ENCODE data around the gene TBC1D10A. TPM values are rescaled to one million over a fixed set of nuclear protein-coding genes. Genes with fewer than 3 reads are reported as not detected.
"Not testable (repeated sequence)": the region's sequence is repeated elsewhere in the genome, so short reads cannot be mapped to it uniquely, and the experiment has no call there.

The TBC1D10A gene
- total RNA-seq, 1 donor from 2014 or later: 51.8 TPM

DNA sequence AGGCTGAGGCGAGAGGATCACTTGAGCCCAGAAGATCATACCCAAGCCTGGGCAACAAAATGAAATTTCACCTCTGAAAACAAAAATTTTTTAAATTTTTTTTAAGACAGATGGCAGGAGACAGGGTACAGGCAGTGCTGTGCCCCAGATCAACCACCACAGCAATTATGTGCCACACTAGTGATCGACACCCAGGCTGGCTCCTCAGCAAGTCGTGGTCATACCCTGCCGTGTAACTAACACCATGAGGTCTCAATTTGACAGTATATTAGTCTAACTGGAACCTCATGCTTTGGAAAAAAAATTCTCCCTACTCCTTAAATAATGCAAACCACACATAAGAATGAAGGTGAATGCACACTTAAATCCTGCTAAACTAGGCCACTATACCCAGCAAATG lies 21.7 kb upstream of the TBC1D10A start:
- intact Hi-C loops (cut with micrococcal nuclease): no loop called here

DNA sequence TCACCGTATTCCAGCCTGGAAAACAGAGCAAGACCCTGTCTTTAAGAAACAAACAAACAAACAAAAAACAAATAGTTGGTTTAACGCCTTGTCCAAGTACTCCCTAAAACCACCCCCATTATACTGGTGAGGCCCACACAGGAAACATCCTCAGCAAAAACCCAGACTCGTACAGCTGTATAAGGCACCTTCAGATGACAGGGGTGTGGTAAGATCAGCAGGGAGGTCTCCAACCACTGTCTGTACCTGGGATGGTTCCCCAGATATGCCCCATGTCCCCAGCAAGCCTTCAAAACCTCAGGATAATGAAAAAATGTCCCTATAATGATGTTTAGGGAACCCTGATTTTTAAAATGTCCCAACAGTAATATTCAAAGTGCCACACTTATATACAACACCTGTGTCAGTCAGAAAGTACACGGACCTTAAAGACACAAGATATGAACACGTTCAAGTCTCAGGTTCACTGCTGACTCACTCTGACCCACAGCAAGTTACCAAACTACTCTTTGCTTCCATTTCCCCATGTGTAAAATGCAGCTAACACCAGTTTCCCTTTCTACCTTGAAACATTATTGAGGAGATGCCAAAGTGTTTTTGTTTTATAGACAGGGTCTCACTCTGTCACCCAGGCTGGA lies 20.6 kb upstream of the TBC1D10A start:
- intact Hi-C loops (cut with micrococcal nuclease): no loop called here

DNA sequence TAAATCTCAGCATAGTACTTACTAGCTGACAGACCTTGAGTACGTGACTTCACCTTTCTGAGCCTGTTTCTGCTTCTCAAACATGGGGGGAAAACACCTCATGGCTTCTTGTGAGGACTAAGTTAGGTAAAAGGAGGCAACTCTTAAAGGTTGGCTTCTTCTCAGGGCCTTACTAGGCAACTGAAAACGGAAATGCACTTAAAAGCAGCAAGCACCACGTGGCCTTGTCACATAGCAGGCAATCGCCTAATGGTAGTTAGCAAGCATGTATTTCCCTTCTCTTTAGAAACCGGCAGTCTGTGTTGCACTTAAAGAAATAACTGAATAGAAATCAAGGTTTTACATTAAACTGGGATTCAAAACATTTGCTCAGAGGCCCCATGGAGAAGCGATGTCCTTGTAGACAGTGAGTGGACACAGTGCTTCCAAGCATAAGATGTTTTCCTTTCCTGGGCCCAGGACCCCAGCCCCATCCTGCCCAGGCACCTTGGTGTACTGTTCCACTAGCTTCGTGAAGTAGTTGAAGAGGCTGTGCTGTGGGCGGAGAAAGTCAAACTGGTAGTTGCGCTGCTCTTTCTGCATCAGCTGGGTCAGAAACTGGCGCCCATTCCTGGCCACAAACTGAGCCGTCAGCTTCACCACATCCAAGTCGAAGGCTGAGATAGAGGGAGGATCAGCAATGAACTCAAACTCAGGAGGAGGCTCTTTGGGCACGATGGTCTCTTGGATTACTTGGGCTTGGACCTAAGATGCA lies 17.9 kb upstream of the TBC1D10A start:
- intact Hi-C loops (cut with micrococcal nuclease): no loop called here

DNA sequence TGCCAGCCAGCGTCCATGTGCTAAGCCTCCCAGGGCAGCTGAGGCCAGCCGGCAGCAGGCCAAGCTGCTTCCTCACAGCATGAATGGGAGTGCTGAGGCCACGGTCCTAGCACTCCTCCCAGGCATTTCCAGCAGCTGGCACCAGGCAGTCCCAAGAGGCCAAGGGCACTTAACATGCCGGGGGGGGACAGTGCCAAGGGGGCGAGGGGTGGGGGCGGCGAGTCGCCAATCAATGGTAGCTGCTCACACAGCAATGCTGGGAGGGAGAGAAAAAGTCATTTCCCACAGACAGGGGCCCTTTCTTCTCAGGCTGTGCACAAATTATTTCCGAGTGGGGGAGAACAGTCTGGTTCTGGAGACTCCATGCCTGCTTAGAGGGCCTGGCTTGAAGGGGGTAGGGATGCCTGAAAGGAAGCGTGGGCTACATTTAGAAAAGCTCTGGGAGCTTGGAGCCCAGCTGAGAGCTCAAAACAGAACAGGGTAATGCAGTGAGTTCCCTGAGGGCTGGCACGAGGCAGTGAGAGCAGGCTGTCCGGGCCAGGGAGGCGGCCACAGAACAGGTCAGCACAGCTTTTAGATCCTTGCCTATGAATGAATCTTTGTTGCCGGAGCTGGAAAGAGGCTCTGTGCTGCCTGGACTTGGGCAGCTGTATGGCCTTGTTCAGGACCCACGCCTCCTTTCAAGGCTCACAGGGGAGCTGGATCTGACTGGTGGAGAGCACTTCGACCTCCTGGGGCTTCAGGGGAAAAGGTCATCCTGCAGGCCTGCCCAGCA lies 14.4 kb upstream of the TBC1D10A start:
- intact Hi-C loops (cut with micrococcal nuclease): no loop called here

DNA sequence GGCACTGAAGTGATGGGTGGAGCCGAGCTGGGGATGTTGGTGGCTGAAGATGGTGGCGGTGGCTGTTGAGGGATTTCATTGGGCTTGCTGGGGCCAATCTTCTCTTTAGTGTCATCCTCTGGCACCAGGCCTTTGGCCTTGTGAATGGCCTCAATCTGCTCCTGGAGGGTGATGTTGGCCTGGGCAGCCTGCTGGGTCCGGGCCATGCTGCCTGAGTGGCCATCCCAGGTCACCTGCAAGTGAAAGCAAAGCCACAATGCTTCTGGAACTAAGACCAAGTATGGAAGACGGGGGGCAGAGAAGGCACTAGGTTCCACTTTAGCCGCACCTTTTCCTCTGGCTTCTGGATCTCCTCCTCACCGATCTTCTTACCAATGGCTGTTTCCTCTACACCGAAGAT lies 12.1 kb upstream of the TBC1D10A start:
- intact Hi-C loops (cut with micrococcal nuclease): no loop called here

DNA sequence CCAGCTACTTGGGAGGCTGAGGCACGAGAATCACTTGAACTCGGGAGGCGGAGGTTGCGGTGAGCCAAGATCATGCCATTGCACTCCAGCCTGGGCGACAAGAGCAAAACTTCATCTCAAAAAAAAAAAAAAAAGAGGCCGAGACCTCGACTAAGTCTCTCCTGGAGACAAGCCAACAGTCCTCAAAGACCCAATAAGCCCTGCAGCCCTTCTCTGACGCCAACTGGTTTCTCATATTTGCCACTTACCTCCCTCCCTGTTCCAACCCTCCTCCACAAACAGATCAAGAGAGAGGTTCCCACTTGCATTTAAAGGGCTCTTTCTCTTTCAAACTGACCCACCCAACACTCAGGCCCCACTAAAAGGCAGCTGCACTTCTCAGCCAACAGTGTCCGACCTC lies 11.6 kb upstream of the TBC1D10A start:
- intact Hi-C loops (cut with micrococcal nuclease): not testable (repeated sequence)

DNA sequence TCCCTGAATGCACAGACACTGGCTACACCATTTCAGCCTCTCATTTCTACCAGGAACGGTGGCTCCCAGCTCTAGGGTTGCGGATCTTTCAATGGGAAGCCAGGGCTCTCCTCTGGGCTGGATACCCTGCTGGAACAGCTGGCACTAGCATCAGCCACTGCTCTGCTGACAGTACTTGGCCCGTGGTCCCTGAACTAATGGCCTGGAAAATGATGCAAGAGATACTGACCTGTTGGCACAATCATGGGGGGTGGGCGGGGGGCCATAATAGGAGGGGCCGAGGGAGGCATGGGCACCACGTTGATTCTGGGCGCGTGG lies 10.7 kb upstream of the TBC1D10A start:
- intact Hi-C loops (cut with micrococcal nuclease): no loop called here

DNA sequence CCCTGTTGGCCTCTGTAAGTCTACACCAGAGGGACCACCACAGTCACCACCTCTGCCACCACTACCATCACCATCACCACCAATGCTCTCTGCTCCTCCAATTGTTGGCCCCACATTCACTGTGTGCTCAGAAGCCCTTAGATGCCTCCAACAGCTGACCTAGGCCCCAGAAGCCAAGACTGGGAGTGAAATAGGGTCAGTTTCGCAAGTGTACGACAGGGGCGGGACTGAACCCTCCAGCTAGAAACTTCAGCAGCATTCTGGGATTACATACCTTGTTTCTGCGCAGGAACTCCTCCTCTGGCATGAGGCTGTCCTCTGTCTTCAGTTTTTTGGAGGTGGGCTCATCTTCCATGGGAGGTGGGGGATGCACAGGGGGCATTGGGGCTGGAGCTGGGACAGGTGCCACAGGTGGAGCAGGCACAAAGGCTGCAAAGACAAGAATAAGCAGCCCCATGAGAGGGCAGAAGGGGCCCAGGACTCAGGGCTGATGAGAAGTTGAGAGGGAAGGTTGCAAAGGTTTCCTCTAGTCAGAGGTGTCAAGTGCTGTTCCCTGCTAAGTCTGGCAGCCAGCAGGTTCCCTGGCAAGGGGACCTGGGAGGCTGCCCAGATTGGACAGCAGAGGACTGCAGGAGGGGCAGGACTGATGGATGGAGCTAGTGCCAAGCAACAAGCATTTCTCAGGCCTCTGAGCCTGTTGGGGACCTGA lies 10.2 kb upstream of the TBC1D10A start:
- intact Hi-C loops (cut with micrococcal nuclease): no loop called here

DNA sequence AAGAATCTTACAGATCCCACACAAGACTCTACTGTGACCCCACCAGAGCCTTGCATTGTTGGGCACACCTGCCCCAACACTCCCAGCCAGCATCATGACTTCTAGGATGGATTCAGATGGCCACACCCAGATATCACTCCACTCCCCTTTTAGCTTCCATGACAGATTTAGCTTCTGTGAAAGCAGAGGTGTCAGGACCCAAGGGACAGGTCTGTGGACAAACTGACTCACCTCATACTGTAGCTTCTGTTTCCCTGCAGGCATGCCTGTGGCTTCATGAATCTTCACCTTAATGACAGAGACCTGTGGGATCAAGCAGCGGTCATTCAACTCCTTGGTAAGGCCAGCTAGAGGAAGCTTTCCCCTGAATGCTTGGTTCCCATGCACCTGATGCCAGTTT lies 8.5 kb upstream of the TBC1D10A start:
- intact Hi-C loops (cut with micrococcal nuclease): no loop called here

DNA sequence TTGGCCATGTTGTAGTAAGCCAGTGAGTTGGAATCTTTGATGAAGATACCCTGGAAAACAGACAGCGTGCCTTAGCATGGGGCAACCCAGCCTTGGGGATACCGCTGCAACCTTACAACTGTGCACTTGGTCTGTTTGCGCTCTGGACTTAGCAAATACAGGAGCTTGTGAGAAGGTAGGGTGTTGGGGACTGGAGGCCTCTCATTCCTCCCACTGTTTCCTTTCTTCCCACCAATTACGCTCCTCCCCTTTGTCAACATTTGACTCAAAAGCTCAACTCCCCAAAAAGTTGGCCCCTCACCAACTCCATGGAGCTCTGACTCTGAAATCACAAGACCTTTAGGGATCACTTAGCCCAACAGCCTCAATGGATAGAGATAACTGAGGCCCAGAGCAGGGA lies 7.9 kb upstream of the TBC1D10A start:
- intact Hi-C loops (cut with micrococcal nuclease): no loop called here

DNA sequence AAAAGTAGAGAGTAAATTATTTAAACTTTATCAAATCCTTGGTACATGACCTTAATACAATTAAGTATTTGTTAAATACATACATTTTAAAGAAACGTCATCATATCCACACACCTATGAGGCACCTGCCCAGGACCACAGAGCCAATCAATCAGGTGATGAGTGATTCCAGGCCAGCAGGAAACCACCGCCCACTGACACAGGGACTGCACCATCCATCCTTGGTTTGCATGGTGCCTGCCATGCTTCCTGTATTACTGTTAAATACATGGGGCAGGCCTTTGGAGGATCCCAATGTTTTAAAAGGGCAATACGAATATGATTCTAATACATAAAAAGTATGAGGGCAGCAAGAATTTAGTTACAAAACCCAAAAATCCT lies 7.0 kb upstream of the TBC1D10A start:
- intact Hi-C loops (cut with micrococcal nuclease): no loop called here

DNA sequence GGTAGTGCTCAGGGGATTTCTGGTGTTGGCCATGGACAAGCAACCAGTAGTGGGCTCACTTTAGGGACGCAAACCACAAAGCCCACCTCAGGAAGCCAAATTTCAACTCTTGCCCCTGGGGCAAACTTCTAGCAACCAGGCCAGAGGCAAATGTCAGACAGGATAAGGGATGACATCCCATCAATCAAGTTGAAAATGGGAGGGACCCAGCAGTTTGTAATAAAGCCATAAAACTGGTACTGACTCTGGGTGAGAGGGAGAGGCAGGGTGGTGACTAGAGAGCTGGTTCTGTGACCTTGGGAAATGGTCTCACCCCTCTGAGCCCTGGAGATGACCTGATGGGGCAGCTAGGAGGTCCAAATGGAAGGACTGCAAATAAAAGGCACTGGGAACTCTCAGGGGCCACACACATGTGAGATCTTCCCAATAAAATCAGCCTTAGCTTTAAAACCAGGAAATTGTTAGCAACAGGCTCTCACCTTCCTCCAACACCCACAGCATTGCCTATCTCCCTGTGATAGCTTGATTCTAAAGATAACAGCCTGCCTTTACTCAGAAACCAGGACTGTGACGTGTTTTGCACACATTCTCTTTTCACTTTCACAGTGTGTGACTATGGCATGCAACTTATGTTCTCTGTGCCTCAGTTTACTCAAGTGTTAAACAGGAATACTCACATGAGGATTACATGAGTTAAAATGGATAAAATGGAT lies 6.4 kb upstream of the TBC1D10A start:
- intact Hi-C loops (cut with micrococcal nuclease): no loop called here

DNA sequence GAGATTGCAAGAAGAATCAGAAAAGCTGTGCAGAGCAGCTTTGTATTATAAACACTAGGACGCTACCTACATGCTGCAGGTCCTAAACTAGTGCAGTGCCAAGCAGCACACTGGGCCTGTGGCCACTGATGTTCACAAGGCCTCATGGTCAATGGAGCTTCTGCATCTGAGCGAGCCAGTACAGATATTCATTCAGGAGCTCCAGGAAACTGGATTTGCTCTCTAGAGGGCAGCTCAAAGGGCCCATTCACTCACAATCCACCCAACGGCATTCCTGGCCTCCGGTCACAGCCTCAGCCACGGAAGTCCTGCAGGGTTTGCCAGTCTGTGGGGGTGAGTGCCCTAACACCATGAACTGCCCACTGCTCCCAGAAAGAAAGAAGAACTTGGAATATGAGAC lies 5.8 kb upstream of the TBC1D10A start:
- intact Hi-C loops (cut with micrococcal nuclease): no loop called here

DNA sequence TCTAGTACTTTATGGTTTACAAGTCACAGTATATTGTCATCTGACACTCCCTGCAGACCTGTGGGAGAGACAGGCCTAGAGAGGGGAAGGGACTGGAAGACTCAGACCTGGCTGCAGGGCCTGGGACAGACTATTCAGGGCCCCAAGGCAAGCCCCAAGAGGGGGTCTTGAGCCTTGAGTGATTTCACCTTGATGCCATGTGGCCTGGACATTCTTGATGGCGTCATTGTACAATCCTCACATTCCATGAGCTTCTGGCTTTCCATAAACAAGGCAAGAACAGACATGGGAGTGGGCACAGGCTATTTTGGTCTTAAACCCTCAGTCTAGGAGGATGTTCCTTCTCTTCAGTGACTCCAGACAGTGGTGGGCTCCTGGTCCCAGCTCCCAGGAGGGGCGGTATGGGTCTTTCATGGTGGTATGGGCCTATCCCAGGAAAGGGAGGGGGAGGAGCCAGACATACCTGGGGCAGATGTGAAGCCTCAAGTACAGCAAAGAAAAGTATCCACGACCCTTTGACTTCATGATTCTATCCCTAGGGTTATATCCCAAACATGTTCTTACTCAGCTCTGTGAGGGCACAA lies 1.8 kb upstream of the TBC1D10A start:
- intact Hi-C loops (cut with micrococcal nuclease): no loop called here

DNA sequence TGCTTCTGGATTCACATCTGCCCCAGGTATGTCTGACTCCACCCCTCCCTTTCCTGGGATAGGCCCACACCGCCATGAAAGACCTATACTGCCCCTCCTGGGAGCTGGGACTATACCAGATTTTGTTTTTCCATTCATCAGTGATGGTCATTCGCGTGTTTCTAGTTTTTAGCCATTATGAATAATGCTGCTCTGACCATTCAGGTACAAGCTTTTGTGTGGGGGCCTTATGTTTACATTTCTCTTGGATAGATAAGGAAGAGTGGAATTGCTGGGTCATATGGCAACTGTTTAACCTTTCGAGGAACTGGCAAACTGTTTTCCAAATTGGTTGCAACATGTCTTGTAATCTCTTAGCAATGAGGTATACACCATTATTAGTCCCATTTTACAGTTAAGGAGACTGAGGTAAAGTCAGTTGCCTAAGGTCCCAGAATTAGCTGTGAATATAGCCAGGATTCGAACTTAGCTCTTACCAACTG lies 1.2 kb upstream of the TBC1D10A start:
- intact Hi-C loops (cut with micrococcal nuclease): loop anchor here (1.0 to 2.0 kb wide), 6 partner anchors 28 to 773 kb away; partner anchors contain the start of genes CASTOR1, MTMR3 and SF3A1

DNA sequence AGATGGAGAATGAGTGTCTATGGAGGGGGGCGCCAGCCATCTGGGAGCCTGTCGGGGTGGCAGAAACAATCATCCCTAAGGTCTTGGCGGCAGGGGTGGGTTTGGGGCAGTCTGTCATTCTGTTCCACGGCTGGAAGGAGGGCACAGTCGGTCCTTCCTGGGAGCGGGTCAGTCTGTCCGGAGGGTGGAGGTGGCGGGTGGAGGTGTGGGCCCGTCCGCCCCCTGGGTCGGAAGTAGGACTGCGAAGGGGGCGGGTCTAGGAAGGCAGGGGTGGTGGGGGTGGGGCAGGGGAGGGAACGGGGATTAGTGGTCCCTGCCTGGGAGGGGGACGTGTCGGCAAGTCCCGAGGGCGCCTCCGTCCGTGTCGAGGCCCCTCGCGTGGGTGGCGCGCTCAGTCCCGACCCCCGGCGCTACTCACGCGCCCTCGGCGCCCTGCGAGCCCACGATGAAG lies 461 bp downstream of the TBC1D10A start:
- intact Hi-C loops (cut with micrococcal nuclease): loop anchor here (1.0 to 2.0 kb wide), 2 partner anchors 61 to 771 kb away; partner anchors contain the start of gene RNF215

DNA sequence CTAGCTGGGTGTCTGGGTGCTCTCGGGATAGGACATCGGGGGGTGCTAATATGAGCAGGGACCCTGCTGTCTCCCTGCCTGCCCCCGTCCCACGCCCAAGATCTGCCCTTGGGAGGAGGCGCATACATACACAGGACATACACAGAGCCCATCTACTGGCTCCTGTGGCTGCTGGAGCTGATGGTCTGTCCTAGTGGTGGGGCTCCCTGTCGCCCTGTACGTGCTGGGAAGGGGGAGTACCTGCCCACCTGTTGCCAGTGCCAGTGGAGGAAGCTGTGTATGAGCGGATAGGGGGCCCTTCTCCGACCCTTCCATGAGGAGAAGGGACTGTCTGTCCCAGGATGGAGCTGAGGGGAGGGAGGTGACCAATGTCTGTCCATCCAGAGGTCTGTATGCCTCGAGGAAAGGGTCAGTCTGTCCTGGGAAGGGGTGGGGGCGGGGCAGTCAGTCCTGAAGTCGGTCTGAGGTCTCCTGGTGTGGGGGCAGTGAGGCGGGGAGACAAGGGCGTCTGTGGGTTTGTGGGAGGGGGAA lies 952 bp downstream of the TBC1D10A start:
- intact Hi-C loops (cut with micrococcal nuclease): loop anchor here (1.0 to 2.0 kb wide), 2 partner anchors 62 to 771 kb away; partner anchors contain the start of gene RNF215

DNA sequence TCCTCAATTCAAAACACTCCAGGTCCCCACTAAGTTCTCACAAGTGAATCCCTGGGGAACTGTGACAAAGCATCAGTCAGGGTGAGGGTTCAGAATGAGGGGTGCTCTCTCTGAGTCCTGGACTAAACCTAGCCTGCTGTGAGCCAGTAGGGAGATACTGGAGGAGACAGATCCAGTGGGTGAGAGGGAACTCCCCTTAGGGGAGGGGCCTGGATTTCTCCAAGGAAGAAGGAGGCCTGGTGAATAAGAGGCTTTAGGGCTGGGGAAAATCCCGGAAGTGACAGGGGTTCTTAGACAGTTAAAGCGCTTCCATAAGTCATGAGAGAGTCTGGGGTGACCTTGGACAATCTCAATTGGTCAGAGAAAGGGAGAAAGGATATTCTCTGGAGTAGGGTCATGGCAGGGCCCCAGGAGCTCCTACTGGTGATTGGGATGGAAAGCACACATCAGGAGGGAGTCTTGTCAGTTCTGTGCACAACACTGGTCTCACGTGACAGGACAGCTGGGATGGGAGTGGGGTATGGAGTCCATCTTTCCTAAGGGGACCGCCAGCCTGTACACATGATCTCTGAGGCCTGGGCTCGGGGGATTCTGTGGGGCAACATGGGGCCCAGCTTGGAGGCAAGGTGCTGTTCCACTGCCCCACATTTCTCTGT lies 1.5 kb downstream of the TBC1D10A start:
- intact Hi-C loops (cut with micrococcal nuclease): no loop called here

DNA sequence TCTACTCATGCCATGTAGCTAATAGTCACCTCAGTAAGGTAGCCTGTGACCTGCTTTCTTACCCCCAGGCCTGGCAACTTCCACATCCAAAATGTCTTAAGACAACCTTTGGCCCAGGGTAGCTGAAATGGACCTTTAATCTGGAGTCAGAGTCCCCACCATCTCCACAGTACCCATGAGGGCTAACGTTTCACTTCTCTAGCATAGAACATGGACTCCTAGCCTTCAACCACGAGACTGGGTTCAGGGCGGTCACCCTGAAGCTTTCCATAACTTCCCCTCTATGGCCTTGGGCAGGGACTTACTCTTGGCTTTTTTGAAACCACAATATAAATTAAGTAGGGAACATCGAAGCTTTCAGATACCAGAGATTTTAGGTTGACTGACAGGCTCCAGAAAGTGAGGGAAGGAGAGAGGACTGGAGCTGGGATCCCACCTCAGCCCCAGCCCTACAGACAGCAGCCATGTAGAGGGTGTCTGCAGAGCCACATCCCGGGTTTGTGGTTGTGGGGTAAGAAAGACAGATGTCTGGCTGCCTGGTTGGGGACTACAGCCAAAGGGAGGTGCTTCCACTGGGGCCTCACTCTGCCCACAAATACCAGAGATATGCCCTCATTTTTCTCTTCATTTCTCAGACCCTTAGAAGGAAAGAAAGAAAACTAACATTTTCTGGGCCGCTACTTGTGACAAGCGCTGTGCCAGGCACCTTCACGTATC lies 2.6 kb downstream of the TBC1D10A start:
- intact Hi-C loops (cut with micrococcal nuclease): loop anchor here (1.0 kb wide), 2 partner anchors 8 to 18 kb away; no protein-coding TSS in a partner anchor
